HepG2 (cell line): Measurements from ENCODE around the gene ARPC1A. TPM values are rescaled to one million over a fixed set of nuclear protein-coding genes. Genes with fewer than 3 reads are reported as not detected.

Experiments
- ATAC-seq: fragments of 200-7000 bp; cut with Tn5 transposase; 3 replicates; pipeline ENCODE4 v1.9.1; 2020; ENCODE audit warnings: mild to moderate bottlenecking, moderate library complexity
- BruUV-seq: library from RNA; stranded (reverse); fragments of 400-500 nt; replicated peaks from 2 replicates; lab custom pipeline; 2021; lab: Mats Ljungman, UMichigan
- CTCF ChIA-PET: fragments of 300-600 bp; formaldehyde crosslinking; extraction: SDS; loops from one replicate; lab custom pipeline; 2021; ENCODE audit warnings: low total read pairs, inconsistent platforms, low intra/inter-chr PET ratio; lab: Yijun Ruan, JAX
- POLR2A ChIA-PET: fragments of 350-600 bp; sonication (Branson Sonifier 250); formaldehyde crosslinking; loops from one replicate; lab custom pipeline; 2020; ENCODE audit warnings: antibody characterized with exemption, inconsistent platforms; lab: Yijun Ruan, JAX
- DNase-seq: peaks from one replicate; pipeline ENCODE4 v3.0.0-alpha.2; 2015; ENCODE audit warnings: low spot score
- FAIRE-seq: peaks from 3 replicates; lab custom pipeline; 2011; peaks lifted over from hg19 to GRCh38; lab: Jason Lieb, UNC
- H2AFZ ChIP-seq: one replicate; pipeline ENCODE4 v1.6.1; 2011; ENCODE audit warnings: low read length, inconsistent platforms
- H3K27ac ChIP-seq: fragments of 300-600 bp; 3 replicates; pipeline ENCODE4 v1.8.0; 2011; ENCODE audit warnings: mixed run types, mild to moderate bottlenecking, mixed read lengths, low read length, inconsistent platforms; ENCODE audit not compliant: insufficient read depth; ENCODE audit errors: extremely low read length
- H3K27me3 ChIP-seq, 2 experiments: fragments of 200-600 bp in 1 of 2; 2 replicates in 1 of 2; 3 replicates in 1 of 2; pipeline versions ENCODE4 v1.6.0 to v1.8.0; 2011; ENCODE audit warnings: low read length in 2 of 2, mild to moderate bottlenecking in 2 of 2, moderate library complexity in 2 of 2, inconsistent platforms in 1 of 2; ENCODE audit not compliant: insufficient read depth in 2 of 2, control insufficient read depth in 1 of 2
- H3K36me3 ChIP-seq, 2 experiments: fragments of 200-600 bp in 1 of 2; replicated peaks in 1 of 2; 2 replicates in 1 of 2; 3 replicates in 1 of 2; pipeline versions ENCODE4 v1.5.1 to v1.8.0; 2011; ENCODE audit warnings: low read length in 2 of 2, inconsistent platforms in 1 of 2; ENCODE audit not compliant: insufficient read depth in 2 of 2, control insufficient read depth in 1 of 2
- H3K4me1 ChIP-seq: 2 replicates; pipeline ENCODE4 v1.5.1; 2012; ENCODE audit warnings: low read length, inconsistent platforms; ENCODE audit not compliant: insufficient read depth
- H3K4me2 ChIP-seq: 2 replicates; pipeline ENCODE4 v1.6.0; 2011; ENCODE audit warnings: low read depth, low read length, inconsistent platforms
- H3K4me3 ChIP-seq, 3 experiments: fragments of 200-600 bp in 1 of 3; sonication (generic), shearing (Covaris generic) in 1 of 3; replicated peaks in 1 of 3; 2 replicates each; pipeline ENCODE4 v1.5.1; 2011 to 2016; ENCODE audit warnings: low read length in 3 of 3, inconsistent platforms in 2 of 3, low read depth in 2 of 3, mild to moderate bottlenecking in 2 of 3, control low read depth in 1 of 3, mixed read lengths in 1 of 3; ENCODE audit not compliant: insufficient read depth in 1 of 3
- H3K79me2 ChIP-seq: one replicate; pipeline ENCODE4 v1.6.1; 2011; ENCODE audit warnings: low read length, inconsistent platforms; ENCODE audit not compliant: insufficient read depth
- H3K9ac ChIP-seq: 2 replicates; pipeline ENCODE4 v1.6.0; 2011; ENCODE audit warnings: mild to moderate bottlenecking, low read depth, low read length, inconsistent platforms; ENCODE audit not compliant: insufficient read depth
- H3K9me3 ChIP-seq: 2 replicates; pipeline ENCODE4 v1.5.1; 2012; ENCODE audit warnings: mild to moderate bottlenecking, low read length
- H4K20me1 ChIP-seq: 2 replicates; pipeline ENCODE4 v1.6.0; 2011; ENCODE audit warnings: inconsistent platforms, mild to moderate bottlenecking, low read length, moderate library complexity; ENCODE audit not compliant: insufficient read depth
- DMAP1 ChIP-seq: IDR thresholded peaks from 2 replicates; pipeline ENCODE4 v1.6.1; 2016
- ZFP36L2 ChIP-seq: sonication (generic); formaldehyde crosslinking; IDR thresholded peaks from 2 replicates; pipeline ENCODE4 v1.4.0; 2020; ENCODE audit warnings: missing genetic modification reagents
- ZNF101 ChIP-seq: sonication (generic); formaldehyde crosslinking; IDR thresholded peaks from 2 replicates; pipeline ENCODE4 v1.4.0; 2020; ENCODE audit warnings: mild to moderate bottlenecking, low read depth, missing genetic modification reagents, borderline replicate concordance
- ZNF20 ChIP-seq: sonication (generic); formaldehyde crosslinking; IDR thresholded peaks from 2 replicates; pipeline ENCODE4 v1.4.0; 2020; ENCODE audit warnings: mild to moderate bottlenecking, moderate library complexity, missing genetic modification reagents
- ZNF260 ChIP-seq: sonication (generic); formaldehyde crosslinking; IDR thresholded peaks from 2 replicates; pipeline ENCODE4 v1.4.0; 2020; ENCODE audit warnings: missing genetic modification reagents, low read depth, mild to moderate bottlenecking, borderline replicate concordance
- ZNF264 ChIP-seq: sonication (generic); formaldehyde crosslinking; IDR thresholded peaks from 2 replicates; pipeline ENCODE4 v1.4.0; 2020; ENCODE audit warnings: missing genetic modification reagents
- ZNF3 ChIP-seq: IDR thresholded peaks from 2 replicates; pipeline ENCODE4 v1.7.0; 2017; ENCODE audit warnings: inconsistent platforms
- ZNF326 ChIP-seq: sonication (generic); formaldehyde crosslinking; IDR thresholded peaks from 2 replicates; pipeline ENCODE4 v1.4.0; 2020; ENCODE audit warnings: missing genetic modification reagents, borderline replicate concordance
- ZNF543 ChIP-seq: sonication (generic); formaldehyde crosslinking; IDR thresholded peaks from 2 replicates; pipeline ENCODE4 v1.4.0; 2020; ENCODE audit warnings: mild to moderate bottlenecking, missing genetic modification reagents
- ZNF614 ChIP-seq: IDR thresholded peaks from 2 replicates; pipeline ENCODE4 v1.6.1; 2018; ENCODE audit warnings: missing biosample characterization, missing genetic modification reagents, inconsistent platforms, borderline replicate concordance
- WGBS: methylation state at CpG from one replicate; pipeline ENCODE4 v1.1.6; 2017; ENCODE audit warnings: low lambda C conversion rate; 5-methylcytosine and 5-hydroxymethylcytosine counted together
- in situ Hi-C: cut with HindIII; loops from 2 replicates; pipeline ENCODE4 v1.10.0; 2017; ENCODE audit warnings: low pct_unique_long_range_greater_than_20kb; ENCODE audit not compliant: extremely low pct_ligation_motif_present
- intact Hi-C: fragments of 100-400 bp; cut with micrococcal nuclease; formaldehyde crosslinking; loops from one replicate; pipeline ENCODE4 v1.10.0; 2022; ENCODE audit not compliant: unreplicated experiment
- polyA plus RNA-seq, 8 experiments: library from polyadenylated mRNA; depleted of rRNA in 3 of 8; stranded (reverse) in 7 of 8; unstranded in 1 of 8; fragments of >200 nt; fragmentation: Illumina TruSeq in 4 of 8; extraction: Trizol in 4 of 8; gene quantifications; 2 replicates each; pipeline versions ENCODE4 v1.2.1 to v1.2.3, GENCODE V29; 2011 to 2016; ENCODE audit warnings: low read depth in 4 of 8, missing spikeins in 1 of 8, mixed read lengths in 1 of 8; ENCODE audit not compliant: insufficient read depth in 1 of 8
- total RNA-seq, 5 experiments: library from RNA; depleted of rRNA; stranded (reverse); fragments of >200 nt; fragmentation: Illumina TruSeq; extraction: Trizol; gene quantifications; 2 replicates each; pipeline ENCODE4 v1.2.3, GENCODE V29; 2016; ENCODE audit warnings: low read depth in 1 of 5

ARPC1A gene
- total and polyA plus RNA-seq, 2 of the 13 experiments (the other 11 are each of a cell fraction or from before 2014, with no cell fraction given), result 44.3 to 88.5 TPM

DNA sequence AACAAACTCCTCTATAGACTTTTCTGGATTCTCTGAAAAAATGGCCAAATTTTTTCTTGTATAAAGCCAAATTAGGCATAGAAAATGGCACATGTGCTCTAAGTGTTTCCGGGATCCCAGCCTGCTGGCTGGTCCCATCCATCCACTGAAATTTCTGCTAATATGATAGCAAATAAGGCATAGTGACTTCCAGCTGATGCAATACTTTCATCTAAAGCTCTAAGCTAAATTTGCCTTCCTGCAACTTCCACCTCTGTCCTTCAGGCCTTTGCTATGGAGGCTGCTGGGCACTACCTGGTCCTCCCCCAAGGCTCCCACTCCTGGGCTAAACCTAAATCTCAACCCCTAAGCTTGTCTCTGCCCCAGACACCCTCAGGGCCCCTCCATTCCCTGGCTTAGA, 32.5 kb upstream of the ARPC1A start:
- ATAC-seq, result no peak; the same call in 2 of the 3 replicates
- no peak overlapping the region for H3K27ac ChIP-seq
- TF ChIP-seq ZNF20 (CRISPR knock-in tag) (no peak), ZNF264 (CRISPR knock-in tag) (no peak), ZFP36L2 (no peak), ZNF614 (CRISPR knock-in tag) (no peak), ZNF260 (CRISPR knock-in tag) (no peak), ZNF543 (no peak), ZNF101 (CRISPR knock-in tag) (no peak), ZNF326 (CRISPR knock-in tag) (no peak)
- TF ChIP-seq, all 625 proteins: peak for 0
- Histone ChIP-seq H3K9ac (no peak overlapping the region), H3K27me3 (no peaks in the 10 kb centered on the region; a peak in 1 of 5 replicates), H3K9me3 (no peaks in the 10 kb centered on the region), H3K4me2 (no peak overlapping the region), H3K4me1 (peaks cover 13% of the 10 kb centered on the region; the same call in 1 of the 2 replicates), H4K20me1 (no peaks in the 10 kb centered on the region), H2AFZ (no peak overlapping the region), H3K4me3 (no peak overlapping the region), H3K79me2 (no peaks in the 10 kb centered on the region), H3K36me3 (no peaks in the 10 kb centered on the region)
- FAIRE-seq (no peak), DNase-seq (no peak)
- ChIA-PET CTCF (no interaction called here), POLR2A (interaction anchor here (1.1 to 1.5 kb wide), 2 partner anchors 19 to 81 kb away, joined by 3 to 4 read pairs; no protein-coding TSS in a partner anchor)
- no TSS peak for BruUV-seq
- intact Hi-C loops, result no loop called here
- in situ Hi-C loops, result no loop called here
- WGBS, result 82% methylated on average over 1 of the region's 1 CpG

- Histone ChIP-seq H3K4me2 (no peak overlapping the region), H3K9me3 (no peaks in the 10 kb centered on the region), H3K4me1 (peaks cover 13% of the 10 kb centered on the region; the same call in 1 of the 2 replicates), H2AFZ (no peak overlapping the region), H3K79me2 (no peaks in the 10 kb centered on the region), H3K4me3 (no peak overlapping the region), H3K9ac (no peak overlapping the region), H3K27ac (no peak overlapping the region), H3K27me3 (no peaks in the 10 kb centered on the region; a peak in 1 of 5 replicates), H3K36me3 (no peaks in the 10 kb centered on the region), H4K20me1 (no peaks in the 10 kb centered on the region)
- peak; percentile 91 for TF ChIP-seq ZNF3 (CRISPR knock-in tag)
- TF ChIP-seq DMAP1 (CRISPR knock-in tag), result no peak
- ChIA-PET POLR2A (interaction anchor here (0.7 to 1.5 kb wide), 3 partner anchors 20 to 373 kb away, joined by 3 to 4 read pairs (median 3); no protein-coding TSS in a partner anchor), CTCF (no interaction called here)
- no TSS peak for BruUV-seq
- WGBS, result 31% methylated on average over 3 of the region's 4 CpGs
- in situ Hi-C loops, result no loop called here
- DNase-seq (no peak), FAIRE-seq (no peak), ATAC-seq (peak; percentile 28)
- intact Hi-C loops, result no loop called here
These were observed 32.0 kb upstream of the ARPC1A start for GRCh38 chr7:99293650-99294049.
